ENCODE results near the gene ACOX3. TPM values are rescaled to one million over a fixed set of nuclear protein-coding genes. Genes with fewer than 3 reads are reported as not detected.
"Not testable (repeated sequence)": the region's sequence is repeated elsewhere in the genome, so short reads cannot be mapped to it uniquely, and the experiment has no call there.

Gene ACOX3
- total RNA-seq, 2 experiments from 2014 or later = 24.2 to 27.8 TPM

- DNase-seq = no peak
- no peak for TF ChIP-seq CTCF (IDR thresholded peaks at IDR 0.05)
- no peak for ATAC-seq
- intact Hi-C loops (cut with micrococcal nuclease) = no loop called here
- CTCF ChIA-PET = no interaction called here
- Mint-ChIP-seq H3K9me3 (no peaks in the 10 kb centered on the region), H3K27me3 (no peaks in the 10 kb centered on the region), H3K27ac (no peak overlapping the region), H3K4me3 (no peak overlapping the region), H3K4me1 (ENCODE audit: low read depth) (peaks cover 5% of the 10 kb centered on the region), H3K36me3 (ENCODE audit: low read depth) (peaks cover 11% of the 10 kb centered on the region)
- POLR2A ChIA-PET = no interaction called here
These were observed 53.3 kb downstream of the ACOX3 start for GRCh38 chr4:8387194-8387593.

GRCh38 chr4:8386731-8387130, 53.8 kb downstream of the ACOX3 start:
- ChIA-PET CTCF (no interaction called here), POLR2A (interaction anchor here (1.0 kb wide), 1 partner anchor 18 kb away, joined by 3 read pairs; no protein-coding TSS in a partner anchor)
- Mint-ChIP-seq H3K36me3 (ENCODE audit: low read depth) (peaks cover 8% of the 10 kb centered on the region), H3K4me1 (ENCODE audit: low read depth) (peaks cover under 1% of the 10 kb centered on the region), H3K9me3 (no peaks in the 10 kb centered on the region), H3K27ac (no peak overlapping the region), H3K4me3 (no peak overlapping the region), H3K27me3 (no peaks in the 10 kb centered on the region)
- no peak for TF ChIP-seq CTCF (IDR thresholded peaks at IDR 0.05)
- ATAC-seq (no peak), DNase-seq (no peak)
- intact Hi-C loops (cut with micrococcal nuclease) = no loop called here

- DNase-seq; intact Hi-C loops (cut with micrococcal nuclease); ATAC-seq; H3K9me3 Mint-ChIP-seq; H3K4me3 Mint-ChIP-seq; H3K27me3 Mint-ChIP-seq; CTCF ChIA-PET; H3K4me1 Mint-ChIP-seq (ENCODE audit: low read depth); H3K36me3 Mint-ChIP-seq (ENCODE audit: low read depth); H3K27ac Mint-ChIP-seq: not testable (repeated sequence)
- POLR2A ChIA-PET = interaction anchor here (1.0 kb wide), 1 partner anchor 18 kb away, joined by 3 read pairs; no protein-coding TSS in a partner anchor
These were observed 54.4 kb downstream of the ACOX3 start for GRCh38 chr4:8386131-8386530.

GRCh38 chr4:8385611-8386010, 54.9 kb downstream of the ACOX3 start:
- ChIA-PET POLR2A (interaction anchor here (1.0 kb wide), 1 partner anchor 17 kb away, joined by 3 read pairs; no protein-coding TSS in a partner anchor), CTCF (no interaction called here)
- no peaks in the 10 kb centered on the region for H3K9me3 Mint-ChIP-seq
- no peaks in the 10 kb centered on the region for H3K4me1 Mint-ChIP-seq (ENCODE audit: low read depth)
- H3K27ac Mint-ChIP-seq = no peak overlapping the region
- DNase-seq (no peak), ATAC-seq (no peak)
- H3K4me3 Mint-ChIP-seq = no peak overlapping the region
- H3K36me3 Mint-ChIP-seq (ENCODE audit: low read depth) = peaks cover 8% of the 10 kb centered on the region
- intact Hi-C loops (cut with micrococcal nuclease) = no loop called here
- H3K27me3 Mint-ChIP-seq = no peaks in the 10 kb centered on the region
- TF ChIP-seq CTCF (IDR thresholded peaks at IDR 0.05) = no peak

GRCh38 chr4:8385106-8385505, 55.4 kb downstream of the ACOX3 start:
- ChIA-PET POLR2A (no interaction called here), CTCF (no interaction called here)

More at GRCh38 chr4:8385106-8385505, 55.4 kb downstream of the ACOX3 start:
- Mint-ChIP-seq H3K27me3 (no peaks in the 10 kb centered on the region), H3K27ac (no peak overlapping the region), H3K4me3 (no peak overlapping the region), H3K9me3 (no peaks in the 10 kb centered on the region), H3K4me1 (ENCODE audit: low read depth) (no peaks in the 10 kb centered on the region), H3K36me3 (ENCODE audit: low read depth) (peaks cover 8% of the 10 kb centered on the region)
- intact Hi-C loops (cut with micrococcal nuclease) = no loop called here
- DNase-seq = no peak
- no peak for ATAC-seq
- TF ChIP-seq CTCF (IDR thresholded peaks at IDR 0.05) = no peak

Measured in activated CD8-positive, alpha-beta T cell treated with anti-CD3 and anti-CD28 coated beads for 36 hours (primary cell).